ENCODE measurements around the gene BRINP1. TPM values are rescaled to one million over a fixed set of nuclear protein-coding genes. Genes with fewer than 3 reads are reported as not detected.

The BRINP1 gene
- total and polyA plus RNA-seq, 2 donors (not counting 3 experiments of a cell fraction or from before 2014, with no cell fraction given): 0.04 TPM; not detected in 1

DNA sequence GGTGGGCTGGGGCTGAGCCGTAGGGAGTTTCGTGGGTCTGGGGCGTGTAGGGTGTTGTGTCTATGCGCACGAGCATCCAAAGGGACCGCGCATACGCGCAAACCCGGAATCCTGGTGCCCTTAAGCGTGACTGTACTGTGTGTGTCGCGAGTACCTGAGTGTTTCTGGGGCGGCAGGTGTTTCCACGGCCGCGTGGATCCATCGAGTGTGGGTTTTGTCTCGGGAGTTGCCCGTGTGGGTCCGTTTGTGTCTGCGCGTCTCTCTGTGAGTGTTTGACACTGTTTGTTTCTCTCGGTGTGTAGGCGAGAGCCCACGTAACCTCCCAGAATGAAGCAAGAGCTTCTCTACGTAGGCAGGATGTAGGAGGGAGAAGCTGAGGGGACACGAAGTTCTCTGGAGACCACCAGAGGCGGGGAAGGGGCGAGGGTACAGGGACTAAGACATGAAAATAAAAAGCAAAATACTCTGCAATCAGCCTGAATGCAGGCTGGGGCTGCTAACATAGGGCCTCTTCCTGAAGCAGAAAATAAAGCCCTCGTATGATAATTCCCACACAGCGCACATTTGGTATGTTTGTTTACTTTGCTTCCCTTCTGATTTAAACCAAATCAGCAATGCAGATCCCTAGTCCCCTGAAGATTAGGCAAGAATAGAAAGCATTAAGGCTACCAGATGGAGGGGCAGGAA is 588 bp upstream of the BRINP1 start:
- FAIRE-seq (no peak), DNase-seq (ENCODE audit: low read depth, low spot score) (no peak)
- Histone ChIP-seq H3K27ac (ENCODE audit: insufficient read depth, low read depth, low read length) (no peak overlapping the region), H4K20me1 (replicated peaks; ENCODE audit: control insufficient read depth, extremely low read depth, insufficient read depth, low read length) (no peaks in the 10 kb centered on the region), H3K36me3 (ENCODE audit: control insufficient read depth in 2 of 2, extremely low read depth in 1 of 2, insufficient read depth in 2 of 2, low read length in 2 of 2) (no peaks in the 10 kb centered on the region), H3K79me2 (ENCODE audit: control insufficient read depth, insufficient read depth, low read length) (no peaks in the 10 kb centered on the region), H3K9me3 (replicated peaks; ENCODE audit: control insufficient read depth, insufficient read depth, low read length) (no peaks in the 10 kb centered on the region), H3K9ac (replicated peaks; ENCODE audit: extremely low read depth, insufficient read depth, low read length) (no peak overlapping the region), H2AFZ (ENCODE audit: low read depth, low read length) (no peak overlapping the region), H3K4me1 (ENCODE audit: control insufficient read depth, extremely low read depth, insufficient read depth, low read length) (no peaks in the 10 kb centered on the region), H3K9me1 (replicated peaks; ENCODE audit: control insufficient read depth, extremely low read depth, insufficient read depth, low read length) (no peaks in the 10 kb centered on the region), H3K4me2 (ENCODE audit: insufficient read depth, low read length) (no peak overlapping the region), H3K4me3 (replicated peaks in 1 of 3; ENCODE audit: insufficient read depth in 1 of 3, low read depth in 1 of 3, low read length in 3 of 3) (no peak overlapping the region), H3K27me3 (ENCODE audit: control insufficient read depth in 2 of 2, insufficient read depth in 2 of 2, low read length in 2 of 2) (peaks cover 0 to 16% of the 10 kb centered on the region in 2 experiments)
- ChIA-PET CTCF (no interaction called here), POLR2A (no interaction called here)
- BruUV-seq (replicated peaks): no TSS peak
- dilution Hi-C loops (cut with MboI; ENCODE audit: extremely low pct_ligation_motif_present, low sequenced_read_pairs) (no loop called here), intact Hi-C loops (cut with micrococcal nuclease) (loop anchor here (5.0 to 10.0 kb wide), 3 partner anchors 595 to 1198 kb away; no protein-coding TSS in a partner anchor)
- TF ChIP-seq POLR2AphosphoS5 (IDR thresholded peaks at IDR 0.05; ENCODE audit: insufficient read depth, low read depth, low read length) (no peak), POLR2A (IDR thresholded peaks at IDR 0.05; ENCODE audit: low read depth, low read length) (no peak), MYC (IDR thresholded peaks at IDR 0.05; ENCODE audit: low read depth, low read length) (no peak), JUN (IDR thresholded peaks at IDR 0.05; ENCODE audit: borderline replicate concordance, insufficient read depth, insufficient read length, low read depth) (no peak), FOS (IDR thresholded peaks at IDR 0.05; ENCODE audit: borderline replicate concordance, insufficient read depth, low read length) (no peak), GATA2 (IDR thresholded peaks at IDR 0.05; ENCODE audit: insufficient read depth, insufficient read length, low read depth, low read length) (no peak), EZH2 (IDR thresholded peaks at IDR 0.05; ENCODE audit: borderline replicate concordance, low read depth, low read length, severe bottlenecking) (no peak)
- TF ChIP-seq, protein P1, sequence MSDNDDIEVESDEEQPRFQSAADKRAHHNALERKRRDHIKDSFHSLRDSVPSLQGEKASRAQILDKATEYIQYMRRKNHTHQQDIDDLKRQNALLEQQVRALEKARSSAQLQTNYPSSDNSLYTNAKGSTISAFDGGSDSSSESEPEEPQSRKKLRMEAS (IDR thresholded peaks at IDR 0.05; ENCODE audit: insufficient read depth, insufficient read length): no peak
- TF ChIP-seq, protein P2, sequence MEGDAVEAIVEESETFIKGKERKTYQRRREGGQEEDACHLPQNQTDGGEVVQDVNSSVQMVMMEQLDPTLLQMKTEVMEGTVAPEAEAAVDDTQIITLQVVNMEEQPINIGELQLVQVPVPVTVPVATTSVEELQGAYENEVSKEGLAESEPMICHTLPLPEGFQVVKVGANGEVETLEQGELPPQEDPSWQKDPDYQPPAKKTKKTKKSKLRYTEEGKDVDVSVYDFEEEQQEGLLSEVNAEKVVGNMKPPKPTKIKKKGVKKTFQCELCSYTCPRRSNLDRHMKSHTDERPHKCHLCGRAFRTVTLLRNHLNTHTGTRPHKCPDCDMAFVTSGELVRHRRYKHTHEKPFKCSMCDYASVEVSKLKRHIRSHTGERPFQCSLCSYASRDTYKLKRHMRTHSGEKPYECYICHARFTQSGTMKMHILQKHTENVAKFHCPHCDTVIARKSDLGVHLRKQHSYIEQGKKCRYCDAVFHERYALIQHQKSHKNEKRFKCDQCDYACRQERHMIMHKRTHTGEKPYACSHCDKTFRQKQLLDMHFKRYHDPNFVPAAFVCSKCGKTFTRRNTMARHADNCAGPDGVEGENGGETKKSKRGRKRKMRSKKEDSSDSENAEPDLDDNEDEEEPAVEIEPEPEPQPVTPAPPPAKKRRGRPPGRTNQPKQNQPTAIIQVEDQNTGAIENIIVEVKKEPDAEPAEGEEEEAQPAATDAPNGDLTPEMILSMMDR (IDR thresholded peaks at IDR 0.05; ENCODE audit: extremely low read depth in 1 of 2, insufficient read depth in 1 of 2, low read depth in 1 of 2, low read length in 2 of 2): no peak

Measured in endothelial cell of umbilical vein (primary cell).